OCI-LY3 (cell line): ENCODE data around the gene EHD1.

ENCODE experiments used
- EZH2phosphoT487 ChIP-seq: fragments of 200-600 bp; shearing (Covaris generic); IDR thresholded peaks from 2 replicates; pipeline ENCODE4 v1.6.1; 2018; ENCODE audit warnings: antibody characterized with exemption, mixed run types, low read depth
- TF ChIP-seq, protein P1 (sequence below): fragments of 200-600, 300-600 bp; sonication (generic); IDR thresholded peaks from 2 replicates; pipeline ENCODE4 v1.5.1; 2014; ENCODE audit warnings: antibody characterized with exemption, low read length, low read depth

- TF ChIP-seq, protein P1, sequence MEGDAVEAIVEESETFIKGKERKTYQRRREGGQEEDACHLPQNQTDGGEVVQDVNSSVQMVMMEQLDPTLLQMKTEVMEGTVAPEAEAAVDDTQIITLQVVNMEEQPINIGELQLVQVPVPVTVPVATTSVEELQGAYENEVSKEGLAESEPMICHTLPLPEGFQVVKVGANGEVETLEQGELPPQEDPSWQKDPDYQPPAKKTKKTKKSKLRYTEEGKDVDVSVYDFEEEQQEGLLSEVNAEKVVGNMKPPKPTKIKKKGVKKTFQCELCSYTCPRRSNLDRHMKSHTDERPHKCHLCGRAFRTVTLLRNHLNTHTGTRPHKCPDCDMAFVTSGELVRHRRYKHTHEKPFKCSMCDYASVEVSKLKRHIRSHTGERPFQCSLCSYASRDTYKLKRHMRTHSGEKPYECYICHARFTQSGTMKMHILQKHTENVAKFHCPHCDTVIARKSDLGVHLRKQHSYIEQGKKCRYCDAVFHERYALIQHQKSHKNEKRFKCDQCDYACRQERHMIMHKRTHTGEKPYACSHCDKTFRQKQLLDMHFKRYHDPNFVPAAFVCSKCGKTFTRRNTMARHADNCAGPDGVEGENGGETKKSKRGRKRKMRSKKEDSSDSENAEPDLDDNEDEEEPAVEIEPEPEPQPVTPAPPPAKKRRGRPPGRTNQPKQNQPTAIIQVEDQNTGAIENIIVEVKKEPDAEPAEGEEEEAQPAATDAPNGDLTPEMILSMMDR, result no peak
- TF ChIP-seq EZH2phosphoT487, result no peak
Measured at GRCh38 chr11:64835616-64836447, 42.6 kb downstream of the EHD1 start.
